GM20000 (cell line): ENCODE measurements around the gene GSG1L.

Experiments
- DNase-seq: peaks from one replicate; pipeline ENCODE4 v3.0.0; 2012; ENCODE audit warnings: low spot score
- TF ChIP-seq, protein P1 (sequence below): IDR thresholded peaks from 2 replicates; pipeline ENCODE4 v1.5.1; 2012; ENCODE audit warnings: mild to moderate bottlenecking, control low read depth; ENCODE audit errors: extremely low read depth, missing control alignments

The GSG1L gene

DNA sequence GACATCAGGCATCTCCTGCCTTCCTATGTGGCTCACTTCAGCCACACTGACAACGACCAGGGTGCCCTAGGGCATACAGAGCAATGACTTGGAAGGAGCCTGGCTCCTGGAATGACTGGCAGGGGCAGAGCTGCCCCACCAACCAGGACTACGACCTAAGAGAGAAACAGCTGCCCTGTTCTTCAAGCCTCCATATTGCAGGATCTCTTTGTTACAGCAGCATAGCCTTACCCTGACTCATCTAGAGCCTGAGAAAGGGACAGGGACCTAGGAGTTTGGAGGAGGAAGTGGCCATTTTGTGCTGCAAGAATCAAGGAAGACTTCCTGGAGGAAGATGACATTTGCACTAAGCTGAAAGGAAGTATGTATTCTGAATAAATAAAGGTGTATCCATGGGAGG is 49.6 kb downstream of the GSG1L start:
- DNase-seq, result no peak
- TF ChIP-seq, protein P1, sequence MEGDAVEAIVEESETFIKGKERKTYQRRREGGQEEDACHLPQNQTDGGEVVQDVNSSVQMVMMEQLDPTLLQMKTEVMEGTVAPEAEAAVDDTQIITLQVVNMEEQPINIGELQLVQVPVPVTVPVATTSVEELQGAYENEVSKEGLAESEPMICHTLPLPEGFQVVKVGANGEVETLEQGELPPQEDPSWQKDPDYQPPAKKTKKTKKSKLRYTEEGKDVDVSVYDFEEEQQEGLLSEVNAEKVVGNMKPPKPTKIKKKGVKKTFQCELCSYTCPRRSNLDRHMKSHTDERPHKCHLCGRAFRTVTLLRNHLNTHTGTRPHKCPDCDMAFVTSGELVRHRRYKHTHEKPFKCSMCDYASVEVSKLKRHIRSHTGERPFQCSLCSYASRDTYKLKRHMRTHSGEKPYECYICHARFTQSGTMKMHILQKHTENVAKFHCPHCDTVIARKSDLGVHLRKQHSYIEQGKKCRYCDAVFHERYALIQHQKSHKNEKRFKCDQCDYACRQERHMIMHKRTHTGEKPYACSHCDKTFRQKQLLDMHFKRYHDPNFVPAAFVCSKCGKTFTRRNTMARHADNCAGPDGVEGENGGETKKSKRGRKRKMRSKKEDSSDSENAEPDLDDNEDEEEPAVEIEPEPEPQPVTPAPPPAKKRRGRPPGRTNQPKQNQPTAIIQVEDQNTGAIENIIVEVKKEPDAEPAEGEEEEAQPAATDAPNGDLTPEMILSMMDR, result no peak

DNA sequence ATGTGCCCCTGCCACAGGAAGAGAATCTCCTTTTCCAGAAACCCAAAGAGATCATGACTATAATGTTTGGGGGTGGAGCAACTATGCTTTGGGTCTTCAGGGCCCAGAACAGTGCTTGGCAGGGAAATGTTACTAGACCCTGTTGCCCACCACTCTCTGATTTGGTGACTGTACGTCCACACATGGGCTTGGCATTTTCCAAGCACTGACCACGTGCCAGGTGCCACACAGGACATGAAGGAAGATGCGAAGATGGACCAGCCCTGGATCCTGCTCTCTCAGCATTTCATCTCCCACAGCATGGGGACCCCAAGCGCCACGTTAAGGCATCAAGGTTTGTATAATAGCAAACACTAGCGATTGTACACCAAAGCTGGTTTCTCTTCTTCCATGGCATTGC is 50.1 kb downstream of the GSG1L start:
- DNase-seq, result no peak
- TF ChIP-seq, protein P1, result no peak

DNA sequence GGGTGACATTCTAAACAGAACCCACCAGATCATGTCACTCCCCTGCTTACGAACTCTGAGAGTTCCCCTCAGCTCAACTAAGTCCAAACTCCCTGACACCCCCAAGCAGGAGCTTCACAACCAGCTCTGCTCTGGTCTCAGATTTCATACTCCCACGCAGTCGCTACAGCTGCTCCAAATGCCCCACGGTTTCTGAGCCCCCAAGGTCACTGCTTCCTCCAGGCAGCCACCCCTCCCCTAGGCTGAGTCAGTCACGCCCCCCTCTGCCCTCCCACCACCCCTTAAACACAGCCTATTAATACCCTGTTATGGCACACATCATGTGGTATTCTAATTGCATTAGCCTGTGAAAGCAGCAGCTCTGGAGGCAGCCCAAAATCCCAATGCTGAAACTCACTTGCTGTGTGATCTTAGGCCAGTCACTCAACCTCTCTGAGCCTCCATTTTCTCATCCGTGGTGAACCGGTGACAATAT is 51.5 kb downstream of the GSG1L start:
- TF ChIP-seq, protein P1, result no peak
- DNase-seq, result no peak

DNA sequence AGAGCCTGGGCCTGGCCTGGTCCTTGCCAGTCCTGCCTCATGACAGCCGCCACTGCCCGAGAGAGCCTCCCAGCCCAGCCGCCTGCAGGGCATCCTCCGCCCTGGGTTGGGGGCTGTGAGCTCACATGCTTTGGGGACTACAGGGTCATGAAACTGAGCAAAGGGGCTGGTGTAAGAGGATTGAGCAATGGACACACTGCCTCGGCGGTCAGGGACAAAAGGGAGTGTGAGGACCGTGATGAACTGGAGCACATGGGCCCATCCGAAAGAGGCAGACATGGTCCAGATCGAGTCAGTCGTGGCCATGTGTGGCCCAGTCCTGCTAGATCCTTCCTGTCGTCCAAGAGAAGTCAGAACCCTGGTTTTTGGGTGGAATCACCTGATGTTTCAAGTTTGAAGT is 52.3 kb downstream of the GSG1L start:
- DNase-seq, result no peak
- TF ChIP-seq, protein P1, result no peak

DNA sequence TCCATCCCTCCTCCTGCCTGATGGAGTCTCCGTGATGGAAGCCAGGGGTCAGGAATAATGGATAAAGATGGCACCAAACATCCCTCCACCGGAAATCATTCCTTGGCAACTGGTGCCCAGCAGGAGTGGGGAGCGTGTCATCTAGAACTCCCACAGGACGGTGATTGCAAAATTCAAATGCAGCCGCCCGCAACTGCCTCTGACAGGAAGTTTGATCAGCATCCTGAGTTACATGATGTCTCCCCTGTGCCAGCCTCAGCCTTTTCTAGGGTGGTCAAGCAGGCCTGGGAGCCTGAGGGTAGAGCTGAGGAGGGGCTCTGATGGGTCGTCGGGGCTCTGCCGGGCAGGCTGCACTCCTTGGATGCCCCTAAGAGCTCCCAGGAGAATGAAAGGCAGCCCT is 52.8 kb downstream of the GSG1L start:
- no peak for DNase-seq
- TF ChIP-seq, protein P1, result no peak

DNA sequence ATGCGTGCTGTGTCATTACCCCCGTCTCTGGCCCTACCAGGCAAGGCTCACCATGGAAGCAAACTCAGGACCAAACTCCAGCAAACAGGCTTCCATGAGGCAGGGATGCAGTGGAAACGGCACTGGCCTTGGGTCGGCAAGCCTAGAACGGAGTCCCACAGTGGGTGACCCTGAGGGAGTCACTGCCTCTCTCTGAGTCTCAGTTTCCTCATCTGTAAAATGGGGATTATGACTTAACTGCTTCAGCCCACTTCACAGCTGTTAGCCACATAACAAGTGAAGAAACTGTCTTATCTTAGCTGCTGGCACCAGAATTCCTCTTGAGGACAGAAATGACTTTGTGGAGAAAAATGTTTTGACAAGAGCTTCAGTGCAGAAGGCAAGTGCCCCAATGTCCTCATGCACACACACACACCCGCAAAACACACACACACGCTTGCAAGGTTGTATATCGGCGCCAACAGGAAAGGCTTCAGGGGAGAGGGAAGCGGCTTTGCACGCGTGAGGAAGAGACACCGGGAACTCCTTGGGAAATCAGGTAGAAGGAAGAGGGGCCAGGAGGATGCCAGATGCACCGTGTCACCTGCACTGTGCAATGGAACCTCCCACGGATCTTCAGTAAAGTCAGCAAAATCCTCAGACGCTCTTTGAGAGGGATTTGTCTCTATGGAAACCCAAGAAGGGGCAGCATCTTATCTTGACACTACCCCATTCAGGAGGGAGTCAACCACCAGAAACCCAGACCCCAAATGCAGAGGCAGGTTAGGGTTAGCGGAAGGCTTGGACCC is 53.7 kb downstream of the GSG1L start:
- DNase-seq, result no peak
- TF ChIP-seq, protein P1, result no peak

DNA sequence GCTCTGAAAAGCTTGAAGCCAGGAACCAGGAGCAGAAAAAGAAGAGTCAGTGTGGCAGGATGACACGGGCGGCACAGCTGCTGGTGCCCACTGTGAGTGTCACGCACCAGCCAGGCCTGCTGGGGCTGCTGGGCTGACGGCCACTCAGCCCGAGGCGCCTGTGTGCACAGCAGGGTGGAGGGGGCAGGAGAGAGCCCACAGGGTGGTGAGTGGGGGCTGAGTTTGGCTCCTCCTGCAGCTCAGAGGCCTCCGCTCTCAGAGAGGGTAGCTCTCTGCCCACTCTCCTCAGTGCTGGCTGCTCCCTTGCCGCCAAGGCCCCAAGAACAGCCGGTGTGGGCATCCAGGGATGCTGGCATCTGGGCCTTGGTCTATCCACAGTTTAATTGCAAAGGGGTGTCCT is 59.6 kb downstream of the GSG1L start:
- no peak for DNase-seq
- TF ChIP-seq, protein P1, result no peak
